ENCODE measurements around the gene MED1.

DNA sequence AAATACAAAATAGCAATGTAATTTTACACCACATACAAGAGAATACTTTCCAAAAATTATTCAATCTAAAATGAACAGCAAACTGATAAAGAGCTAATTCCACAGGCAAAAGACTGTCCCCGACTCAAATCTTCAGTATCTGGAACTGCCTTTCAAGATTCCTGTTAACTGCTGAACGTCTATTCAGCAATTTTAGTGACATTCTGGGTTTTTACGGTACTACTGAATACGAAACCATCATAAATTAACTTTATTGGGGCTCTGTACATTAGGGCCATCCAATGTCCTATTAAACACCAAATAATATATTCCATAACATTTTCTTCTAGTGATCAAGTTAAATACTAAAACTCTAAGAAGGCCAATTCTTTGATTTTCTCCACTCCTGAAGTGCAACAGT lies 51.3 kb downstream of the MED1 start:
- TF ChIP-seq RAD21 (IDR thresholded peaks at IDR 0.05) (no peak), EGR1 (IDR thresholded peaks at IDR 0.05; ENCODE audit: low read depth in 2 of 2) (no peak), SP1 (IDR thresholded peaks at IDR 0.05) (no peak), YY1 (IDR thresholded peaks at IDR 0.05) (no peak), TAF1 (conservative IDR thresholded peaks at IDR 0.05) (no peak)
- TF ChIP-seq, protein P1, sequence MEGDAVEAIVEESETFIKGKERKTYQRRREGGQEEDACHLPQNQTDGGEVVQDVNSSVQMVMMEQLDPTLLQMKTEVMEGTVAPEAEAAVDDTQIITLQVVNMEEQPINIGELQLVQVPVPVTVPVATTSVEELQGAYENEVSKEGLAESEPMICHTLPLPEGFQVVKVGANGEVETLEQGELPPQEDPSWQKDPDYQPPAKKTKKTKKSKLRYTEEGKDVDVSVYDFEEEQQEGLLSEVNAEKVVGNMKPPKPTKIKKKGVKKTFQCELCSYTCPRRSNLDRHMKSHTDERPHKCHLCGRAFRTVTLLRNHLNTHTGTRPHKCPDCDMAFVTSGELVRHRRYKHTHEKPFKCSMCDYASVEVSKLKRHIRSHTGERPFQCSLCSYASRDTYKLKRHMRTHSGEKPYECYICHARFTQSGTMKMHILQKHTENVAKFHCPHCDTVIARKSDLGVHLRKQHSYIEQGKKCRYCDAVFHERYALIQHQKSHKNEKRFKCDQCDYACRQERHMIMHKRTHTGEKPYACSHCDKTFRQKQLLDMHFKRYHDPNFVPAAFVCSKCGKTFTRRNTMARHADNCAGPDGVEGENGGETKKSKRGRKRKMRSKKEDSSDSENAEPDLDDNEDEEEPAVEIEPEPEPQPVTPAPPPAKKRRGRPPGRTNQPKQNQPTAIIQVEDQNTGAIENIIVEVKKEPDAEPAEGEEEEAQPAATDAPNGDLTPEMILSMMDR (IDR thresholded peaks at IDR 0.05; ENCODE audit: low read depth, low read length, missing input control), result no peak
- TF ChIP-seq, protein P2, sequence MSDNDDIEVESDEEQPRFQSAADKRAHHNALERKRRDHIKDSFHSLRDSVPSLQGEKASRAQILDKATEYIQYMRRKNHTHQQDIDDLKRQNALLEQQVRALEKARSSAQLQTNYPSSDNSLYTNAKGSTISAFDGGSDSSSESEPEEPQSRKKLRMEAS (IDR thresholded peaks at IDR 0.05), result no peak
- TF ChIP-seq, protein P3, sequence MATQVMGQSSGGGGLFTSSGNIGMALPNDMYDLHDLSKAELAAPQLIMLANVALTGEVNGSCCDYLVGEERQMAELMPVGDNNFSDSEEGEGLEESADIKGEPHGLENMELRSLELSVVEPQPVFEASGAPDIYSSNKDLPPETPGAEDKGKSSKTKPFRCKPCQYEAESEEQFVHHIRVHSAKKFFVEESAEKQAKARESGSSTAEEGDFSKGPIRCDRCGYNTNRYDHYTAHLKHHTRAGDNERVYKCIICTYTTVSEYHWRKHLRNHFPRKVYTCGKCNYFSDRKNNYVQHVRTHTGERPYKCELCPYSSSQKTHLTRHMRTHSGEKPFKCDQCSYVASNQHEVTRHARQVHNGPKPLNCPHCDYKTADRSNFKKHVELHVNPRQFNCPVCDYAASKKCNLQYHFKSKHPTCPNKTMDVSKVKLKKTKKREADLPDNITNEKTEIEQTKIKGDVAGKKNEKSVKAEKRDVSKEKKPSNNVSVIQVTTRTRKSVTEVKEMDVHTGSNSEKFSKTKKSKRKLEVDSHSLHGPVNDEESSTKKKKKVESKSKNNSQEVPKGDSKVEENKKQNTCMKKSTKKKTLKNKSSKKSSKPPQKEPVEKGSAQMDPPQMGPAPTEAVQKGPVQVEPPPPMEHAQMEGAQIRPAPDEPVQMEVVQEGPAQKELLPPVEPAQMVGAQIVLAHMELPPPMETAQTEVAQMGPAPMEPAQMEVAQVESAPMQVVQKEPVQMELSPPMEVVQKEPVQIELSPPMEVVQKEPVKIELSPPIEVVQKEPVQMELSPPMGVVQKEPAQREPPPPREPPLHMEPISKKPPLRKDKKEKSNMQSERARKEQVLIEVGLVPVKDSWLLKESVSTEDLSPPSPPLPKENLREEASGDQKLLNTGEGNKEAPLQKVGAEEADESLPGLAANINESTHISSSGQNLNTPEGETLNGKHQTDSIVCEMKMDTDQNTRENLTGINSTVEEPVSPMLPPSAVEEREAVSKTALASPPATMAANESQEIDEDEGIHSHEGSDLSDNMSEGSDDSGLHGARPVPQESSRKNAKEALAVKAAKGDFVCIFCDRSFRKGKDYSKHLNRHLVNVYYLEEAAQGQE (IDR thresholded peaks at IDR 0.05), result no peak

Data from liver (tissue), 3 donors.